Karpas-422 (cell line): ENCODE data around the gene OR5W2. TPM values are rescaled to one million over a fixed set of nuclear protein-coding genes. Genes with fewer than 3 reads are reported as not detected.
A peak's percentile ranks its signal among the peaks of the same experiment; 100 is the strongest.

Source experiments
- DNase-seq: peaks from one replicate; pipeline ENCODE4 v3.0.0-alpha.2; 2015
- H2AFZ ChIP-seq: fragments of 200-600 bp; sonication (generic); 2 replicates; pipeline ENCODE4 v1.6.1; 2014; ENCODE audit warnings: antibody characterized with exemption, low read length, mixed read lengths
- H3K27ac ChIP-seq: fragments of 200-600 bp; sonication (generic); 2 replicates; pipeline ENCODE4 v1.5.1; 2014; ENCODE audit warnings: mild to moderate bottlenecking, low read length, moderate library complexity
- H3K27me3 ChIP-seq: fragments of 200-600 bp; sonication (generic); 2 replicates; pipeline ENCODE4 v1.6.1; 2014; ENCODE audit warnings: low read length, mixed read lengths
- H3K36me3 ChIP-seq: fragments of 200-600 bp; sonication (generic); 2 replicates; pipeline ENCODE4 v1.6.1; 2014; ENCODE audit warnings: low read length, mixed read lengths; ENCODE audit not compliant: insufficient read depth
- H3K4me1 ChIP-seq: fragments of 200-600 bp; sonication (generic); 2 replicates; pipeline ENCODE4 v1.6.1; 2014; ENCODE audit warnings: mild to moderate bottlenecking, low read length, mixed read lengths
- H3K4me2 ChIP-seq: fragments of 200-600 bp; sonication (generic); 2 replicates; pipeline ENCODE4 v1.6.1; 2014; ENCODE audit warnings: low read length, low read depth, mild to moderate bottlenecking; ENCODE audit not compliant: poor library complexity, severe bottlenecking
- H3K4me3 ChIP-seq: fragments of 200-600 bp; sonication (generic); 2 replicates; pipeline ENCODE4 v1.5.1; 2014; ENCODE audit warnings: mild to moderate bottlenecking, antibody characterized with exemption, low read length, mixed read lengths
- H3K79me2 ChIP-seq: fragments of 200-600 bp; sonication (generic); 2 replicates; pipeline ENCODE4 v1.6.1; 2014; ENCODE audit warnings: mild to moderate bottlenecking, low read length, mixed read lengths
- H3K9ac ChIP-seq: fragments of 200-600 bp; sonication (generic); 2 replicates; pipeline ENCODE4 v1.6.0; 2014; ENCODE audit warnings: low read length
- H3K9me2 ChIP-seq: fragments of 200-600 bp; sonication (generic), shearing (Covaris generic); replicated peaks from 2 replicates; pipeline ENCODE4 v1.6.0; 2014; ENCODE audit warnings: mild to moderate bottlenecking, low read length, moderate library complexity; ENCODE audit not compliant: insufficient read depth
- H3K9me3 ChIP-seq: fragments of 300-700, 200-600 bp; sonication (generic); 2 replicates; pipeline ENCODE4 v1.6.1; 2014; ENCODE audit warnings: low read length, mixed read lengths
- H4K20me1 ChIP-seq: fragments of 200-600 bp; sonication (generic); 2 replicates; pipeline ENCODE4 v1.6.1; 2014; ENCODE audit warnings: mild to moderate bottlenecking, antibody characterized with exemption, low read length, low read depth; ENCODE audit not compliant: insufficient read depth
- total RNA-seq: library from RNA; depleted of rRNA; stranded (reverse); fragments of >200 nt; shearing (Covaris generic); gene quantifications from 2 replicates; pipeline ENCODE4 v1.2.3, GENCODE V29; 2014; ENCODE audit warnings: low replicate concordance; rRNA removed

Gene OR5W2
- total RNA-seq: not detected in 2 replicates

GRCh38 chr11:55914482-55914881, at the start of gene OR5W2:
TSS of gene OR5W2 (minus strand) at chr11:55914582. CDS start at chr11:55914582, 0 bp downstream.
- H3K4me1 ChIP-seq: no peaks in the 10 kb centered on the region
- H3K9ac ChIP-seq: no peak within 1 kb of the TSS
- H3K9me2 ChIP-seq: no peaks in the 10 kb centered on the region
- no peak within 1 kb of the TSS for H2AFZ ChIP-seq
- H3K27ac ChIP-seq: no peak within 1 kb of the TSS
- no peaks in the 10 kb centered on the region for H4K20me1 ChIP-seq
- no peak within 1 kb of the TSS for H3K4me2 ChIP-seq
- no peaks in the 10 kb centered on the region for H3K79me2 ChIP-seq
- no peak for DNase-seq
- no peaks in the 10 kb centered on the region for H3K27me3 ChIP-seq
- no peaks in the 10 kb centered on the region for H3K36me3 ChIP-seq
- H3K9me3 ChIP-seq: peaks cover 16% of the 10 kb centered on the region; the same call in 1 of the 2 replicates
- H3K4me3 ChIP-seq: no peak within 1 kb of the TSS

GRCh38 chr11:55956521-55956920, 42.1 kb upstream of the OR5W2 start:
- no peaks in the 10 kb centered on the region for H3K9me2 ChIP-seq
- H3K9me3 ChIP-seq: no peaks in the 10 kb centered on the region
- H2AFZ ChIP-seq: no peak overlapping the region
- no peaks in the 10 kb centered on the region for H4K20me1 ChIP-seq
- H3K27me3 ChIP-seq: no peaks in the 10 kb centered on the region
- DNase-seq: no peak
- H3K27ac ChIP-seq: no peak overlapping the region
- no peaks in the 10 kb centered on the region for H3K79me2 ChIP-seq
- H3K36me3 ChIP-seq: no peaks in the 10 kb centered on the region
- no peak overlapping the region for H3K4me2 ChIP-seq
- H3K9ac ChIP-seq: no peak overlapping the region
- no peak overlapping the region for H3K4me3 ChIP-seq
- H3K4me1 ChIP-seq: no peaks in the 10 kb centered on the region

DNA sequence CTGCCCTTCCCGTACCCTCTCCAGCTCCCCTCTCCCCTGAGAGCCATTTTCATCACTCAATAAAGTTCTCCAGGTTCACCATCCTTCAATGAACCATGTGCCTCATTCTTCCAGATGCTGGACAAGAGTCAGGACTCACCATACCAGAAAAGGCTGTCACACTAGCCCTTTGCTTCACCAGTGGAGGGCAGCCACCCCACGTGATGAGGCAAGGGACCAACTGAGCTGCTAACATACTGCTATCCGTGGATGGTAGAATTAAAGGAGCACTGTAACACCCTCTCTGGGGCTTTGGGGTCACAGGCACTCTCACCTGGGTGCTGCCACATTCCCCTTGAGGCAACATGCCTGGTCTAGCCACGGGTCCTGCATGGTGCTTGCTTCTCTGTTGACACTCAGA, 34.9 kb upstream of the OR5W2 start:
- no peaks in the 10 kb centered on the region for H3K4me1 ChIP-seq

GRCh38 chr11:55942785-55943392, 28.5 kb upstream of the OR5W2 start:
- DNase-seq: peak; percentile 74
- H3K36me3 ChIP-seq: no peaks in the 10 kb centered on the region
- H3K9ac ChIP-seq: no peak overlapping the region
- H3K27ac ChIP-seq: no peak overlapping the region
- H3K4me3 ChIP-seq: no peak overlapping the region
- H3K4me1 ChIP-seq: no peaks in the 10 kb centered on the region
- no peaks in the 10 kb centered on the region for H4K20me1 ChIP-seq
- H3K79me2 ChIP-seq: no peaks in the 10 kb centered on the region
- H3K4me2 ChIP-seq: no peak overlapping the region
- no peaks in the 10 kb centered on the region for H3K9me2 ChIP-seq
- no peaks in the 10 kb centered on the region for H3K9me3 ChIP-seq
- H2AFZ ChIP-seq: no peak overlapping the region
- no peaks in the 10 kb centered on the region for H3K27me3 ChIP-seq

More for the DNA sequence above, 34.9 kb upstream of the OR5W2 start:
- Histone ChIP-seq H3K27me3 (no peaks in the 10 kb centered on the region), H3K4me3 (no peak overlapping the region), H3K27ac (no peak overlapping the region), H3K9me3 (0 out of 2 replicates have a peak, but pooled peaks cover 4% of the 10 kb centered on the region), H4K20me1 (no peaks in the 10 kb centered on the region), H3K36me3 (no peaks in the 10 kb centered on the region), H3K9ac (no peak overlapping the region), H2AFZ (no peak overlapping the region), H3K4me2 (no peak overlapping the region), H3K9me2 (no peaks in the 10 kb centered on the region), H3K79me2 (no peaks in the 10 kb centered on the region)
- no peak for DNase-seq

- Histone ChIP-seq H2AFZ (no peak within 1 kb of the TSS), H3K9me3 (peaks cover 13% of the 10 kb centered on the region), H3K9ac (no peak within 1 kb of the TSS), H3K9me2 (no peaks in the 10 kb centered on the region), H3K27ac (no peak within 1 kb of the TSS), H3K4me1 (no peaks in the 10 kb centered on the region), H3K4me3 (no peak within 1 kb of the TSS), H3K79me2 (no peaks in the 10 kb centered on the region), H3K36me3 (no peaks in the 10 kb centered on the region), H4K20me1 (no peaks in the 10 kb centered on the region), H3K27me3 (no peaks in the 10 kb centered on the region), H3K4me2 (no peak within 1 kb of the TSS)
- no peak for DNase-seq
These were observed 21.9 kb upstream of the OR5W2 start, which contains the start of gene OR5I1 for GRCh38 chr11:55936300-55936699. TSS of gene OR5I1 (minus strand) at chr11:55936400. CDS start at chr11:55936400, 0 bp downstream.

DNA sequence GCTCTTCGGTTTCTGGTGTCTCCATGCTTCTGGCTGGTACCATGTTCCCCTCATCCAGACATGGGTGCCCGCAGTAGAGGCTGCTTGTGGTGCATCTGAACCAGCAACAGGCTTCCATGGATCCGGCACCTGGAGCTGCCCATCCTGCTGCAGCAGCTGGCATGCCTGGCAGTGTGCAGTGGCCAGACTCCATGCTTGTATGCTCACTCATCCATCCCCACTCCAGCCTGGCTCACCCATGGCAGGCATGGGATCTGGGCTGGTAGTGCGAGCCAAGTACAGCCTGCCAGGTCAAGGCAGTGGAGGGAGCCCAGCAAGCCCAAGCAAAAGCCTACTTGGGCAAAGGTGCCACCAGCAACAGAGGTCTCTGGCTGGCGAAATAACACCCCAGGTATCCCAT, 6.2 kb upstream of the OR5W2 start:
- Histone ChIP-seq H3K27ac (no peak overlapping the region), H2AFZ (no peak overlapping the region), H3K36me3 (no peaks in the 10 kb centered on the region), H3K9ac (no peak overlapping the region), H4K20me1 (no peaks in the 10 kb centered on the region), H3K4me3 (no peak overlapping the region), H3K9me3 (peaks cover 14% of the 10 kb centered on the region; the same call in 1 of the 2 replicates), H3K9me2 (no peaks in the 10 kb centered on the region), H3K27me3 (no peaks in the 10 kb centered on the region), H3K79me2 (no peaks in the 10 kb centered on the region), H3K4me1 (no peaks in the 10 kb centered on the region), H3K4me2 (no peak overlapping the region)
- DNase-seq: no peak

DNA sequence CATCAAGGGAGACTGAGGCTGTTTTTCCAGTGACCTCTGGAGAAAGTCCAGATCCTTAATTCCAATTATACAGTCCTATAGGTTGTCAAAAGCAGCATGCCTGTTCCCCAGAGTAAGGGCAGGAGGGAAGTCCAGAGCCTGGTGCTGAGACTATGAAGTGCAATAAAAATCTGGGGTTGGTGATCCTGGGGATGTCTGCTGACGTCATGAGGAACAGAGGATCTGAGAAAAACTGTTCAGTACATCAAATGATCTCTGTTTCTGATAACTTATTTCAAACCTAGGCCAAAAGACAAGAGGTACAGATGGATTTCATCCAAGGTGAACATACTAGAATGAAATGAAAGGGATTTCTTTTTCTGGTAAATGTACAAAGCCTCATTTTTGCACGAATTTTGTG, 12.1 kb downstream of the OR5W2 start:
- no peaks in the 10 kb centered on the region for H4K20me1 ChIP-seq
- H2AFZ ChIP-seq: no peak overlapping the region
- no peak overlapping the region for H3K4me3 ChIP-seq
- peaks cover 15% of the 10 kb centered on the region for H3K9me3 ChIP-seq
- H3K4me2 ChIP-seq: no peak overlapping the region
- no peaks in the 10 kb centered on the region for H3K4me1 ChIP-seq
- H3K79me2 ChIP-seq: no peaks in the 10 kb centered on the region
- no peak overlapping the region for H3K9ac ChIP-seq
- H3K36me3 ChIP-seq: no peaks in the 10 kb centered on the region
- no peaks in the 10 kb centered on the region for H3K27me3 ChIP-seq
- no peak for DNase-seq
- H3K9me2 ChIP-seq: no peaks in the 10 kb centered on the region
- no peak overlapping the region for H3K27ac ChIP-seq

- no peak overlapping the region for H3K9ac ChIP-seq
- H3K27ac ChIP-seq: no peak overlapping the region
- no peak overlapping the region for H2AFZ ChIP-seq
- H3K9me2 ChIP-seq: no peaks in the 10 kb centered on the region
- no peak for DNase-seq
- H3K4me2 ChIP-seq: no peak overlapping the region
- H3K4me1 ChIP-seq: no peaks in the 10 kb centered on the region
- no peaks in the 10 kb centered on the region for H3K79me2 ChIP-seq
- H3K9me3 ChIP-seq: peaks cover 6% of the 10 kb centered on the region; the same call in 1 of the 2 replicates
- H3K4me3 ChIP-seq: no peak overlapping the region
- no peaks in the 10 kb centered on the region for H3K27me3 ChIP-seq
- no peaks in the 10 kb centered on the region for H3K36me3 ChIP-seq
- H4K20me1 ChIP-seq: no peaks in the 10 kb centered on the region
These were observed 19.2 kb downstream of the OR5W2 start for GRCh38 chr11:55895216-55895615.
